Cardiac muscle cell (in vitro differentiated cells and primary cell): ENCODE measurements around the gene MIB2. TPM values are rescaled to one million over a fixed set of nuclear protein-coding genes. Genes with fewer than 3 reads are reported as not detected.

Experiments used
- DNase-seq, 2 donors: peaks; one replicate each; pipeline versions ENCODE4 v3.0.0 to v3.0.0-alpha.2; 2010 to 2017; ENCODE audit warnings: low read depth in 1 of 2, low spot score in 1 of 2
- H3K27ac ChIP-seq: fragments of 200-600 bp; sonication (generic); 2 replicates; pipeline ENCODE4 v1.5.1; 2016
- H3K27me3 ChIP-seq: fragments of 200-600 bp; sonication (generic); 2 replicates; pipeline ENCODE4 v1.6.0; 2016; ENCODE audit warnings: control low read depth
- H3K36me3 ChIP-seq: fragments of 200-600 bp; sonication (generic); 2 replicates; pipeline ENCODE4 v1.5.1; 2016; ENCODE audit warnings: control low read depth
- H3K4me1 ChIP-seq: fragments of 200-600 bp; sonication (generic); 2 replicates; pipeline ENCODE4 v1.8.1; 2017; ENCODE audit warnings: low read depth, mild to moderate bottlenecking, mixed run types
- H3K4me3 ChIP-seq: fragments of 200-600 bp; sonication (generic); 2 replicates; pipeline ENCODE4 v1.5.1; 2016; ENCODE audit warnings: mild to moderate bottlenecking
- H3K9me3 ChIP-seq: fragments of 200-600 bp; sonication (generic); 2 replicates; pipeline ENCODE4 v1.5.1; 2017; ENCODE audit warnings: low read depth, mild to moderate bottlenecking, control low read depth
- polyA plus RNA-seq: library from polyadenylated mRNA; unstranded; fragments of >200 nt; fragmentation: Nextera tagmentation; extraction: Ambion mirVana; gene quantifications from 2 replicates; pipeline ENCODE4 v1.2.1, GENCODE V29; 2016
- total RNA-seq: library from RNA; depleted of rRNA; stranded (reverse); fragments of >200 nt; gene quantifications from 2 replicates; pipeline ENCODE4 v1.2.3, GENCODE V29; 2016
- TF ChIP-seq, protein P1 (sequence below): IDR thresholded peaks from 2 replicates; pipeline ENCODE4 v1.5.1; 2012; ENCODE audit warnings: low read depth, mild to moderate bottlenecking, low read length

MIB2 gene
- total and polyA plus RNA-seq, 2 experiments from 2014 or later = 168 to 248 TPM

DNA sequence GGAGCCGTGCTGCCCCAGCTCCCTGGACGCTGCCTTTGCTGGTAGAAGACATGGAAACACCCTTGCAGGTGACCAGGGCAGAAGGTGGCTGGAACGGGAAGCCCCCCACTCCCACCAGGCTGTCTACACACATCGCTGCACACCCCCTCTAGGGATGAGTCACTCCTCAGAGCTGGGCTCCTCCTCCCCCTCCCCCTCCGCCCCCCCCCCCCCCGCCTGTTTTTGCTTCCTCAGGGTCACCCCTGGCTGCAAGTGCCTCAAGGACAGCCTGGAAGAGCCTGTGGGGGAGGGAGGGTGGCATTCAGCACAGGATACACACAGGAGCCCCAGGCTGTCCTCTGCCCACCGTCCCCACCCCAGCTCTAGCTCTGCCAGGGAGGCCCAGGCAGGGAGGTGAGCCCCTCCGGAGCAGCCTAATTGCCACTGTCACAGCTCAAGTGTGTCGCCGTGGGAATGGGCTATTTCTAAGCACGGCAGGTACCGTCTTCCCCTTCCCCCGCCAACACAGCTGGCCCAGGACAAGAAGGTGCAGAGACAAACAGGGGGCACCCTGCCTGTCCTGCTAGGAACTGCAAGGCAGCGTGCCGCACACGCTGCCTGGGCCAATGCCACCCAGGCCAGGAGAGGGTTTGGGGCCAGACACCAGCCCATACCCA, 17.9 kb upstream of the MIB2 start:
- no peak overlapping the region for H3K27ac ChIP-seq
- no peaks in the 10 kb centered on the region for H3K36me3 ChIP-seq
- peaks cover 14% of the 10 kb centered on the region for H3K4me1 ChIP-seq
- H3K27me3 ChIP-seq = peaks cover 35% of the 10 kb centered on the region
- TF ChIP-seq, protein P1, sequence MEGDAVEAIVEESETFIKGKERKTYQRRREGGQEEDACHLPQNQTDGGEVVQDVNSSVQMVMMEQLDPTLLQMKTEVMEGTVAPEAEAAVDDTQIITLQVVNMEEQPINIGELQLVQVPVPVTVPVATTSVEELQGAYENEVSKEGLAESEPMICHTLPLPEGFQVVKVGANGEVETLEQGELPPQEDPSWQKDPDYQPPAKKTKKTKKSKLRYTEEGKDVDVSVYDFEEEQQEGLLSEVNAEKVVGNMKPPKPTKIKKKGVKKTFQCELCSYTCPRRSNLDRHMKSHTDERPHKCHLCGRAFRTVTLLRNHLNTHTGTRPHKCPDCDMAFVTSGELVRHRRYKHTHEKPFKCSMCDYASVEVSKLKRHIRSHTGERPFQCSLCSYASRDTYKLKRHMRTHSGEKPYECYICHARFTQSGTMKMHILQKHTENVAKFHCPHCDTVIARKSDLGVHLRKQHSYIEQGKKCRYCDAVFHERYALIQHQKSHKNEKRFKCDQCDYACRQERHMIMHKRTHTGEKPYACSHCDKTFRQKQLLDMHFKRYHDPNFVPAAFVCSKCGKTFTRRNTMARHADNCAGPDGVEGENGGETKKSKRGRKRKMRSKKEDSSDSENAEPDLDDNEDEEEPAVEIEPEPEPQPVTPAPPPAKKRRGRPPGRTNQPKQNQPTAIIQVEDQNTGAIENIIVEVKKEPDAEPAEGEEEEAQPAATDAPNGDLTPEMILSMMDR = peak; percentile 37
- H3K4me3 ChIP-seq = no peak overlapping the region
- no peaks in the 10 kb centered on the region for H3K9me3 ChIP-seq
- peak in 1 of 2 donors; percentile 42 for DNase-seq

DNA sequence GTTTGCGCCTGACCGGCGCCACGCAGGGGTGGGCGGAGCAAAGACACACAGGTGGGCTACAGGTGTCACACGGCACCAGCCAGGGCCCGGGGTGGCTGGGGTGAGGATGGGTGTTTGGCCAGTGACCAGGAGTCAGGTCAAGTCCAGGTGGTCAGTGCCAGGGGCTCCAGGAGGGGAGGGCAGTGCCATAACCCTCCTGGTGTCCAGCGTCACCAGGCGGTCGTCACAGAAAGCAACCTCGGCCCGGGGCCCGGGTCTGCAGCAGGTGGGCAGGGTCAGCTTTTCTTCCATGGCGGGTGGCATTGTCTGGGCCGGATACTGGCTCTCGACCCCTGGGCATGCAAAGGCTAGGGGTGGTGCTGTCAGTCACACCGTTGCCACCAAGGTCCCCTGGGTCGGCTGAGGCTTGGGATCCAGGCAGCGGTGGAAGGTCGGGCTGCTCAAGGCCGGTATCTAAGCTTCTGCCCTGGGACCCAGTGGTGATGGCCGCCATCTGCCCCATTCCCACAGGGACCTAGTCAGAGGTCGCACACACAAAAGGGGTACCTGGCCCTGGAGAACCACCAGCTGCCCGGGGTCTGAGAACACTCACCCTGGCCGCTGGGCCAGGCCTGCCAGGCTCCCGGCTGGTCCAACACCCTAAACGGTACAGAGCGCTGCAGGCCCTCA, 17.1 kb upstream of the MIB2 start:
- Histone ChIP-seq H3K27me3 (peaks cover 43% of the 10 kb centered on the region), H3K4me3 (no peak overlapping the region), H3K27ac (no peak overlapping the region), H3K36me3 (no peaks in the 10 kb centered on the region), H3K9me3 (no peaks in the 10 kb centered on the region), H3K4me1 (peaks cover 14% of the 10 kb centered on the region)
- TF ChIP-seq, protein P1 = no peak
- no peak for DNase-seq

- Histone ChIP-seq H3K4me3 (no peak overlapping the region), H3K27ac (no peak overlapping the region), H3K36me3 (no peaks in the 10 kb centered on the region), H3K9me3 (no peaks in the 10 kb centered on the region), H3K4me1 (peaks cover 14% of the 10 kb centered on the region), H3K27me3 (peaks cover 48% of the 10 kb centered on the region)
- TF ChIP-seq, protein P1 = no peak
- DNase-seq = no peak
These were observed 16.6 kb upstream of the MIB2 start for GRCh38 chr1:1598720-1599029.

GRCh38 chr1:1599030-1599934, 16.0 kb upstream of the MIB2 start:
- Histone ChIP-seq H3K4me1 (peaks cover 14% of the 10 kb centered on the region), H3K27me3 (peaks cover 52% of the 10 kb centered on the region), H3K27ac (no peak overlapping the region), H3K4me3 (peak overlapping the region; percentile 12), H3K9me3 (no peaks in the 10 kb centered on the region), H3K36me3 (no peaks in the 10 kb centered on the region)
- peak; percentile 46 to 66 for DNase-seq
- TF ChIP-seq, protein P1 = no peak

DNA sequence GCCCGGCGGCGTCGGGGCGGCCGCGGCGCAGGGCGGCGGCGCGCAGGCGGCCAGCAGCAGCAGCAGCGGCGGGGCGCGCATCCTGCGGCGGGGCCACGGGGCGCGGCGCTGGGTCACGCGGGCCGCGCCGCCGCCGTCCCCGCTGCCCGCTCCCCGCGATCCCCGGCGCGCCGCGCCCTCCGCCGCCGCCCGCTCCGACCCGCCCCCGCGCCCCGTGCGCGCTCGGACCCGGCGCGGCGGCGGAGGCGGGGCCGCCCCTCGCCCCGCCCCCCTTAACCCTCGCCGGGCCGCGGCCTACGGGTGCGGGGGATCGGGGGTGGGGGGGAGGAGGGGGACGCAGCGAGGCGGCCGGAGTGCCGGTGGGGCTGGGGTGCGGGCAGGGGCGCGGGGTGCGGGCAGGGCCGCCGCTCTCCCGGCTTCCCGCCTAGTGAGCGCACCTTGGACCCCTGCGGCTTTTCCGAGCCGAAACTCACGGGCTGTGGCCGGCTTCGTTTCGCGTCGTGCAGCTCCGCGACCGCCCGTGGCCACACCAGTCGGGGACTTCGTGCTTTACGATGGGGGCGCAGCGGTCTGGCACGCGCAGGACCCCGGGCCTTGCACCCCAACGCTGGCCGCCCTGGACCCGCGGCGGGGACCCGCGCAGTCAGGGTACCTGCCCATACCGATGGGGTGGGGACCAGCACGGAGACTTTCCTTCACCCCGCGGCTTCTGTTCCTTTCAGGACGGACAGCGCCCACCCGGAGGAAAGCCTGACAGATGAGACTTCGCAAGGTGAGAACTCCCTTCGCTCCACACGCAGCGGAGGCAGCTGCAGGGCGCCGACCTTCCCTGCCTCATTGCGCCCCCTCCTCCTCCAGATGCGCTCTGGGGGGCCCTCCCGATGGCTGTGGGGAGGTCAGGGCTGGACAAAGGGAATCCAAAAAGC, 15.1 kb upstream of the MIB2 start, which contains the start of gene FNDC10:
FNDC10 (minus strand) TSS at position 201 of the 926 bp plus-strand sequence; CDS start at position 81, 120 bp downstream.
- no peak within 1 kb of the TSS for H3K27ac ChIP-seq
- peaks cover 61% of the 10 kb centered on the region for H3K27me3 ChIP-seq
- peaks cover 14% of the 10 kb centered on the region for H3K4me1 ChIP-seq
- TF ChIP-seq, protein P1 = no peak
- H3K9me3 ChIP-seq = no peaks in the 10 kb centered on the region
- H3K36me3 ChIP-seq = no peaks in the 10 kb centered on the region
- peak in 1 of 2 donors; percentile 59 for DNase-seq
- H3K4me3 ChIP-seq = peak within 1 kb of the TSS; percentile 47
